Psoas muscle (tissue), 8 donors: Measurements from ENCODE around the gene CEP170. TPM values are rescaled to one million over a fixed set of nuclear protein-coding genes. Genes with fewer than 3 reads are reported as not detected.

ENCODE experiments used
- ATAC-seq, 4 donors: fragments of 200-7000 bp; cut with Tn5 transposase; one replicate each; pipeline ENCODE4 v1.9.1; 2020; ENCODE audit warnings: moderate library complexity in 3 of 4, mild to moderate bottlenecking in 2 of 4
- DNase-seq, 2 donors: peaks; one replicate each; pipeline ENCODE4 v3.0.0-alpha.2; 2020
- H3K27ac ChIP-seq: fragments of 200-600 bp; one replicate; pipeline ENCODE4 v1.8.0; 2022
- H3K27me3 ChIP-seq, 3 donors: fragments of 200-600 bp in 1 of 3; one replicate each; pipeline versions ENCODE4 v1.6.1 to v1.8.0; 2013 to 2022; ENCODE audit warnings: low read length in 2 of 3, mild to moderate bottlenecking in 2 of 3, moderate library complexity in 1 of 3; ENCODE audit not compliant: insufficient read depth in 3 of 3
- H3K36me3 ChIP-seq, 2 donors: fragments of 200-600 bp in 1 of 2; one replicate each; pipeline versions ENCODE4 v1.6.1 to v1.8.0; 2013 to 2022; ENCODE audit warnings: low read depth in 1 of 2, mild to moderate bottlenecking in 1 of 2, moderate library complexity in 1 of 2; ENCODE audit not compliant: insufficient read depth in 1 of 2
- H3K4me1 ChIP-seq: fragments of 200-600 bp; one replicate; pipeline ENCODE4 v1.8.0; 2022
- H3K4me3 ChIP-seq: fragments of 200-600 bp; one replicate; pipeline ENCODE4 v1.8.0; 2022; ENCODE audit warnings: mild to moderate bottlenecking
- H3K9me3 ChIP-seq: fragments of 200-600 bp; one replicate; pipeline ENCODE4 v1.8.0; 2022
- WGBS, 3 donors: extraction: QIAGEN DNeasy Blood & Tissue Kit; methylation state at CpG; one replicate each; pipeline versions ENCODE4 v1.1.6 to v1.1.7; 2013; 5-methylcytosine and 5-hydroxymethylcytosine counted together
- intact Hi-C, 2 donors: fragments of 100-400 bp; cut with DNase I; formaldehyde crosslinking; loops; one replicate each; pipeline versions ENCODE4 v1.11.0 to v1.14.2; 2022
- polyA plus RNA-seq, 3 donors: library from polyadenylated mRNA; stranded (reverse); fragments of 200-250 nt; gene quantifications; one replicate each; pipeline ENCODE4 v1.2.3, GENCODE V29; 2013
- total RNA-seq, 4 donors: library from RNA; stranded (reverse); fragmentation: NEBNext Ultra II Directional in 2 of 4; extraction: Animal tissue kit (Norgen Biotek cat#: 25700) in 2 of 4; gene quantifications; one replicate each; pipeline versions ENCODE4 v1.2.1 to v1.2.4, GENCODE V29; 2021 to 2023
- TF ChIP-seq, protein P1 (sequence below): fragments of 200-600 bp; IDR thresholded peaks from one replicate; pipeline ENCODE4 v1.8.0; 2022; ENCODE audit warnings: antibody characterized with exemption
- donor health status: healthy with polysubstance abuse.
- donor health status: DM: no; HTN: no; CAD: no; lungs with moderate emphysema.
- donor health status: Bipolar disorder and iron deficiency.
- donor health status: healthy.
- donor health status: DM: yes; HTN: yes; CAD: no.
- donor health status: DM: no; HTN: no; CAD: no.
- donor health status: DM: no; HTN: no; CAD: no.
- donor health status: DM: yes; HTN: yes; CAD: no.

CEP170 gene
- total and polyA plus RNA-seq, 7 donors, result 9.1 to 35.1 (median 22.9) TPM

GRCh38 chr1:243268751-243269460 lies 13.8 kb upstream of the CEP170 start:
- Histone ChIP-seq H3K27me3 (no peaks in the 10 kb centered on the region), H3K9me3 (no peaks in the 10 kb centered on the region), H3K36me3 (peaks cover 0 to 41% of the 10 kb centered on the region in 2 donors), H3K4me1 (no peaks in the 10 kb centered on the region), H3K4me3 (no peak overlapping the region), H3K27ac (no peak overlapping the region)
- no peak for DNase-seq
- TF ChIP-seq, protein P1, sequence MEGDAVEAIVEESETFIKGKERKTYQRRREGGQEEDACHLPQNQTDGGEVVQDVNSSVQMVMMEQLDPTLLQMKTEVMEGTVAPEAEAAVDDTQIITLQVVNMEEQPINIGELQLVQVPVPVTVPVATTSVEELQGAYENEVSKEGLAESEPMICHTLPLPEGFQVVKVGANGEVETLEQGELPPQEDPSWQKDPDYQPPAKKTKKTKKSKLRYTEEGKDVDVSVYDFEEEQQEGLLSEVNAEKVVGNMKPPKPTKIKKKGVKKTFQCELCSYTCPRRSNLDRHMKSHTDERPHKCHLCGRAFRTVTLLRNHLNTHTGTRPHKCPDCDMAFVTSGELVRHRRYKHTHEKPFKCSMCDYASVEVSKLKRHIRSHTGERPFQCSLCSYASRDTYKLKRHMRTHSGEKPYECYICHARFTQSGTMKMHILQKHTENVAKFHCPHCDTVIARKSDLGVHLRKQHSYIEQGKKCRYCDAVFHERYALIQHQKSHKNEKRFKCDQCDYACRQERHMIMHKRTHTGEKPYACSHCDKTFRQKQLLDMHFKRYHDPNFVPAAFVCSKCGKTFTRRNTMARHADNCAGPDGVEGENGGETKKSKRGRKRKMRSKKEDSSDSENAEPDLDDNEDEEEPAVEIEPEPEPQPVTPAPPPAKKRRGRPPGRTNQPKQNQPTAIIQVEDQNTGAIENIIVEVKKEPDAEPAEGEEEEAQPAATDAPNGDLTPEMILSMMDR, result no peak
- intact Hi-C loops, result no loop called here
- no peak for ATAC-seq
- WGBS, 3 donors, result 86 to 92% (median 91%) methylated on average over 13 of the region's 13 CpGs

- H3K4me3 ChIP-seq, result no peak overlapping the region
- WGBS, 3 donors, result 90 to 92% (median 90%) methylated on average over 12 of the region's 12 CpGs
- no peak for DNase-seq
- TF ChIP-seq, protein P1, result no peak
- no peaks in the 10 kb centered on the region for H3K27me3 ChIP-seq
- no peak for ATAC-seq
- H3K36me3 ChIP-seq, result peaks cover 0 to 32% of the 10 kb centered on the region in 2 donors
- H3K4me1 ChIP-seq, result no peaks in the 10 kb centered on the region
- H3K9me3 ChIP-seq, result no peaks in the 10 kb centered on the region
- intact Hi-C loops, result no loop called here
- no peak overlapping the region for H3K27ac ChIP-seq
Measured at GRCh38 chr1:243267914-243268653, 13.0 kb upstream of the CEP170 start.

DNA sequence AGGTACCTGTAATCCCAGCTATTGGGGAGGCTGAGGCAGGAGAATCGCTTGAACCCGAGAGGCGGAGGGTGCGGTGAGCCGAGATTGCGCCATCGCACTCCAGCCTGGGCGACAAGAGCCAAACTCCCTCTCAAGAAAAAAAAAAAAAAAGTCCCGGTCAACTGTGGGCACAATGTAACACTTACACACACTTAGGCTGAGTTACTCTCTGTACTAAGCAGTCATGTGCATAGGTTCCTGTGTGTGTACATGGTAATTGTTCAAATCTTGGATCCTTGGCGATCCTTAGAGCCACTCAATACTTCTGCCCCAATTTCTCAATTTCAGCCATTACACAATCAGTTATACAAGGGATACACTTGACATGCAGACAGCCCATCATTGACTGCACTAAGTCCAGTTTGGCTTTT lies 12.4 kb upstream of the CEP170 start:
- Histone ChIP-seq H3K9me3 (no peaks in the 10 kb centered on the region), H3K27me3 (no peaks in the 10 kb centered on the region), H3K27ac (no peak overlapping the region), H3K4me3 (no peak overlapping the region), H3K4me1 (no peaks in the 10 kb centered on the region), H3K36me3 (peaks cover 0 to 26% of the 10 kb centered on the region in 2 donors)
- no peak for DNase-seq
- intact Hi-C loops, result no loop called here
- 88 to 95% (median 90%) methylated on average over 10 of the region's 10 CpGs for WGBS, 3 donors
- TF ChIP-seq, protein P1, result no peak
- ATAC-seq, result peak in 1 of 4 donors; percentile 55

GRCh38 chr1:243266231-243266630 lies 11.2 kb upstream of the CEP170 start:
- Histone ChIP-seq H3K27me3 (no peaks in the 10 kb centered on the region), H3K4me1 (no peaks in the 10 kb centered on the region), H3K36me3 (peaks cover 0 to 14% of the 10 kb centered on the region in 2 donors), H3K4me3 (no peak overlapping the region), H3K9me3 (no peaks in the 10 kb centered on the region), H3K27ac (no peak overlapping the region)
- TF ChIP-seq, protein P1, result no peak
- WGBS, 3 donors, result 93 to 96% (median 95%) methylated on average over 4 of the region's 4 CpGs
- ATAC-seq (no peak), DNase-seq (no peak)
- intact Hi-C loops, result no loop called here
